ENCODE data around the gene SMARCC1.

GRCh38 chr3:47802734-47803479 is 21.2 kb upstream of the SMARCC1 start, which contains the start of gene DHX30:
- no peak for TF ChIP-seq CTCF (IDR thresholded peaks at IDR 0.05 in 2 of 3, conservative IDR thresholded peaks at IDR 0.05 in 1 of 3; ENCODE audit: borderline replicate concordance in 1 of 3, insufficient read depth in 1 of 3, low read depth in 2 of 3, low read length in 2 of 3)
- no peak for TF ChIP-seq ZBTB33 (IDR thresholded peaks at IDR 0.05; ENCODE audit: extremely low read depth, insufficient replicate concordance, low read length)
- no peak for TF ChIP-seq JUND (IDR thresholded peaks at IDR 0.05)
- TF ChIP-seq ZNF274 (IDR thresholded peaks at IDR 0.05; ENCODE audit: low read depth, low read length), result no peak
- no peak for TF ChIP-seq CBX3 (IDR thresholded peaks at IDR 0.05; ENCODE audit: low read depth)
